ENCODE data around the gene GM2A.
A peak's percentile ranks its signal among the peaks of the same experiment; 100 is the strongest.

The GM2A gene

GRCh38 chr5:151255621-151256286, 2.8 kb downstream of the GM2A start:
- H3K4me3 Mint-ChIP-seq: no peak overlapping the region
- no peaks in the 10 kb centered on the region for H3K9me3 Mint-ChIP-seq
- peaks cover 6% of the 10 kb centered on the region for H3K36me3 Mint-ChIP-seq
- H3K27ac Mint-ChIP-seq: no peak overlapping the region
- peaks cover 61% of the 10 kb centered on the region for H3K4me1 Mint-ChIP-seq
- H3K27me3 Mint-ChIP-seq: no peaks in the 10 kb centered on the region

GRCh38 chr5:151257731-151258181, 4.8 kb downstream of the GM2A start:
- Mint-ChIP-seq H3K4me1 (peaks cover 47% of the 10 kb centered on the region), H3K27me3 (no peaks in the 10 kb centered on the region), H3K9me3 (no peaks in the 10 kb centered on the region), H3K36me3 (peaks cover 15% of the 10 kb centered on the region), H3K4me3 (no peak overlapping the region), H3K27ac (no peak overlapping the region)

- Mint-ChIP-seq H3K4me1 (peaks cover 47% of the 10 kb centered on the region), H3K9me3 (no peaks in the 10 kb centered on the region), H3K36me3 (peaks cover 17% of the 10 kb centered on the region), H3K27me3 (no peaks in the 10 kb centered on the region), H3K27ac (no peak overlapping the region), H3K4me3 (no peak overlapping the region)
These were observed 5.2 kb downstream of the GM2A start for GRCh38 chr5:151258201-151258611.

GRCh38 chr5:151258816-151259215, 5.8 kb downstream of the GM2A start:
- Mint-ChIP-seq H3K9me3 (no peaks in the 10 kb centered on the region), H3K4me3 (no peak overlapping the region)

GRCh38 chr5:151259931-151260330, 6.9 kb downstream of the GM2A start:
- H3K27me3 Mint-ChIP-seq: no peaks in the 10 kb centered on the region
- H3K36me3 Mint-ChIP-seq: peaks cover 29% of the 10 kb centered on the region
- no peak overlapping the region for H3K4me3 Mint-ChIP-seq
- H3K27ac Mint-ChIP-seq: no peak overlapping the region
- no peaks in the 10 kb centered on the region for H3K9me3 Mint-ChIP-seq
- peaks cover 37% of the 10 kb centered on the region for H3K4me1 Mint-ChIP-seq

More at GRCh38 chr5:151258816-151259215, 5.8 kb downstream of the GM2A start:
- Mint-ChIP-seq H3K27me3 (no peaks in the 10 kb centered on the region), H3K4me1 (peaks cover 42% of the 10 kb centered on the region), H3K27ac (no peak overlapping the region), H3K36me3 (peaks cover 20% of the 10 kb centered on the region)

GRCh38 chr5:151262532-151262931, 9.5 kb downstream of the GM2A start:
- no peak overlapping the region for H3K27ac Mint-ChIP-seq
- no peak overlapping the region for H3K4me3 Mint-ChIP-seq
- no peaks in the 10 kb centered on the region for H3K27me3 Mint-ChIP-seq
- H3K4me1 Mint-ChIP-seq: peaks cover 18% of the 10 kb centered on the region
- peaks cover 28% of the 10 kb centered on the region for H3K36me3 Mint-ChIP-seq
- no peaks in the 10 kb centered on the region for H3K9me3 Mint-ChIP-seq

GRCh38 chr5:151264113-151264512, 11.1 kb downstream of the GM2A start:
- Mint-ChIP-seq H3K9me3 (no peaks in the 10 kb centered on the region), H3K36me3 (peaks cover 27% of the 10 kb centered on the region)

GRCh38 chr5:151267491-151268260, 14.7 kb downstream of the GM2A start:
- peaks cover 17% of the 10 kb centered on the region for H3K36me3 Mint-ChIP-seq
- H3K9me3 Mint-ChIP-seq: no peaks in the 10 kb centered on the region
- no peak overlapping the region for H3K4me3 Mint-ChIP-seq
- H3K4me1 Mint-ChIP-seq: peaks cover 8% of the 10 kb centered on the region
- peak overlapping the region; percentile 48 for H3K27ac Mint-ChIP-seq
- no peaks in the 10 kb centered on the region for H3K27me3 Mint-ChIP-seq

More at GRCh38 chr5:151264113-151264512, 11.1 kb downstream of the GM2A start:
- H3K4me1 Mint-ChIP-seq: peaks cover 8% of the 10 kb centered on the region
- no peak overlapping the region for H3K4me3 Mint-ChIP-seq
- peak overlapping the region; percentile 84 for H3K27ac Mint-ChIP-seq
- H3K27me3 Mint-ChIP-seq: no peaks in the 10 kb centered on the region

GRCh38 chr5:151270599-151270998, 17.6 kb downstream of the GM2A start:
- no peaks in the 10 kb centered on the region for H3K4me1 Mint-ChIP-seq
- H3K27me3 Mint-ChIP-seq: no peaks in the 10 kb centered on the region
- no peaks in the 10 kb centered on the region for H3K9me3 Mint-ChIP-seq
- no peak overlapping the region for H3K4me3 Mint-ChIP-seq
- no peak overlapping the region for H3K27ac Mint-ChIP-seq
- peaks cover 2% of the 10 kb centered on the region for H3K36me3 Mint-ChIP-seq

GRCh38 chr5:151271336-151271735, 18.4 kb downstream of the GM2A start:
- no peak overlapping the region for H3K4me3 Mint-ChIP-seq
- no peaks in the 10 kb centered on the region for H3K4me1 Mint-ChIP-seq
- no peaks in the 10 kb centered on the region for H3K9me3 Mint-ChIP-seq
- no peaks in the 10 kb centered on the region for H3K27me3 Mint-ChIP-seq
- peaks cover 2% of the 10 kb centered on the region for H3K36me3 Mint-ChIP-seq
- H3K27ac Mint-ChIP-seq: no peak overlapping the region

- no peak overlapping the region for H3K4me3 Mint-ChIP-seq
- H3K36me3 Mint-ChIP-seq: no peaks in the 10 kb centered on the region
- H3K27ac Mint-ChIP-seq: no peak overlapping the region
- H3K4me1 Mint-ChIP-seq: no peaks in the 10 kb centered on the region
- H3K9me3 Mint-ChIP-seq: no peaks in the 10 kb centered on the region
- no peaks in the 10 kb centered on the region for H3K27me3 Mint-ChIP-seq
These were observed 21.7 kb downstream of the GM2A start for GRCh38 chr5:151274666-151275065.

GRCh38 chr5:151275803-151276202, 22.8 kb downstream of the GM2A start:
- Mint-ChIP-seq H3K36me3 (no peaks in the 10 kb centered on the region), H3K4me3 (no peak overlapping the region), H3K27ac (no peak overlapping the region), H3K27me3 (no peaks in the 10 kb centered on the region), H3K4me1 (no peaks in the 10 kb centered on the region), H3K9me3 (no peaks in the 10 kb centered on the region)

GRCh38 chr5:151278845-151279244, 25.9 kb downstream of the GM2A start:
- Mint-ChIP-seq H3K27me3 (no peaks in the 10 kb centered on the region), H3K27ac (no peak overlapping the region), H3K36me3 (no peaks in the 10 kb centered on the region), H3K4me1 (no peaks in the 10 kb centered on the region), H3K9me3 (no peaks in the 10 kb centered on the region), H3K4me3 (no peak overlapping the region)

GRCh38 chr5:151280443-151280842, 27.5 kb downstream of the GM2A start:
- H3K4me1 Mint-ChIP-seq: no peaks in the 10 kb centered on the region
- no peak overlapping the region for H3K27ac Mint-ChIP-seq
- H3K4me3 Mint-ChIP-seq: no peak overlapping the region
- no peaks in the 10 kb centered on the region for H3K27me3 Mint-ChIP-seq
- no peaks in the 10 kb centered on the region for H3K36me3 Mint-ChIP-seq
- H3K9me3 Mint-ChIP-seq: no peaks in the 10 kb centered on the region

- H3K4me1 Mint-ChIP-seq: no peaks in the 10 kb centered on the region
- H3K27ac Mint-ChIP-seq: no peak overlapping the region
- H3K36me3 Mint-ChIP-seq: no peaks in the 10 kb centered on the region
- no peaks in the 10 kb centered on the region for H3K27me3 Mint-ChIP-seq
- H3K9me3 Mint-ChIP-seq: no peaks in the 10 kb centered on the region
- H3K4me3 Mint-ChIP-seq: no peak overlapping the region
These were observed 28.1 kb downstream of the GM2A start for GRCh38 chr5:151281001-151281639.
